Stomach smooth muscle (tissue), 2 donors: ENCODE data around the gene FOXF1.

ENCODE experiments used
- H3K27ac ChIP-seq: one replicate; pipeline ENCODE4 v1.7.0; 2013; ENCODE audit warnings: mild to moderate bottlenecking, low read length, inconsistent platforms
- H3K27me3 ChIP-seq, 2 donors: one replicate each; pipeline ENCODE4 v1.7.0; 2013; ENCODE audit warnings: low read length in 2 of 2; ENCODE audit not compliant: insufficient read depth in 2 of 2, control insufficient read depth in 1 of 2
- H3K36me3 ChIP-seq, 2 donors: one replicate each; pipeline ENCODE4 v1.7.0; 2013; ENCODE audit warnings: low read length in 2 of 2; ENCODE audit not compliant: control insufficient read depth in 2 of 2, insufficient read depth in 2 of 2
- H3K4me1 ChIP-seq: one replicate; pipeline ENCODE4 v1.7.0; 2013; ENCODE audit warnings: low read length; ENCODE audit not compliant: control insufficient read depth, insufficient read depth
- H3K4me3 ChIP-seq, 2 donors: one replicate each; pipeline ENCODE4 v1.7.0; 2013; ENCODE audit warnings: low read length in 2 of 2
- H3K9ac ChIP-seq, 2 donors: one replicate each; pipeline ENCODE4 v1.7.0; 2013; ENCODE audit warnings: low read length in 2 of 2, mild to moderate bottlenecking in 1 of 2
- H3K9me3 ChIP-seq, 2 donors: one replicate each; pipeline ENCODE4 v1.7.0; 2013; ENCODE audit warnings: low read length in 2 of 2; ENCODE audit not compliant: control insufficient read depth in 2 of 2
- donor health status: healthy.
- donor health status: Pancreatic carcinoma.

FOXF1 gene

GRCh38 chr16:86504315-86505184 is 5.8 kb upstream of the FOXF1 start:
- peak overlapping the region; percentile 99 for H3K27ac ChIP-seq
- H3K9me3 ChIP-seq, result no peaks in the 10 kb centered on the region
- peak overlapping the region; percentile 79 to 86 for H3K4me3 ChIP-seq
- H3K4me1 ChIP-seq, result peaks cover 77% of the 10 kb centered on the region
- peaks cover 2 to 5% of the 10 kb centered on the region in 2 donors for H3K27me3 ChIP-seq
- peak overlapping the region; percentile 85 to 100 for H3K9ac ChIP-seq
- H3K36me3 ChIP-seq, result no peaks in the 10 kb centered on the region

GRCh38 chr16:86505185-86505898 is 5.0 kb upstream of the FOXF1 start:
- Histone ChIP-seq H3K36me3 (no peaks in the 10 kb centered on the region), H3K4me3 (peak overlapping the region; percentile 95 to 99), H3K9ac (peak overlapping the region; percentile 95 to 100), H3K27me3 (peaks cover 2 to 5% of the 10 kb centered on the region in 2 donors), H3K9me3 (no peaks in the 10 kb centered on the region), H3K27ac (peak overlapping the region; percentile 99), H3K4me1 (peaks cover 71% of the 10 kb centered on the region)

GRCh38 chr16:86505899-86506864 is 4.1 kb upstream of the FOXF1 start:
- H3K27ac ChIP-seq, result peak overlapping the region; percentile 99
- no peaks in the 10 kb centered on the region for H3K9me3 ChIP-seq
- H3K27me3 ChIP-seq, result peaks cover 2% of the 10 kb centered on the region in 2 donors
- H3K9ac ChIP-seq, result peak overlapping the region; percentile 95 to 100
- H3K4me1 ChIP-seq, result peaks cover 63% of the 10 kb centered on the region
- H3K4me3 ChIP-seq, result peak overlapping the region; percentile 95 to 99
- no peaks in the 10 kb centered on the region for H3K36me3 ChIP-seq

GRCh38 chr16:86507173-86508027 is 2.9 kb upstream of the FOXF1 start:
- peak overlapping the region; percentile 95 to 99 for H3K4me3 ChIP-seq
- peak overlapping the region; percentile 99 for H3K27ac ChIP-seq
- H3K27me3 ChIP-seq, result peaks cover 2% of the 10 kb centered on the region in 2 donors
- peaks cover 0 to 3% of the 10 kb centered on the region in 2 donors for H3K36me3 ChIP-seq
- H3K9me3 ChIP-seq, result no peaks in the 10 kb centered on the region
- peaks cover 52% of the 10 kb centered on the region for H3K4me1 ChIP-seq
- peak overlapping the region; percentile 95 to 100 for H3K9ac ChIP-seq

- Histone ChIP-seq H3K9ac (peak overlapping the region; percentile 95 to 100), H3K4me1 (peaks cover 46% of the 10 kb centered on the region), H3K27ac (peak overlapping the region; percentile 99), H3K4me3 (peak overlapping the region; percentile 95 to 99), H3K27me3 (peaks cover 2% of the 10 kb centered on the region in 2 donors), H3K9me3 (no peaks in the 10 kb centered on the region), H3K36me3 (peaks cover 3 to 7% of the 10 kb centered on the region in 2 donors)
Measured at GRCh38 chr16:86508028-86508946, 2.0 kb upstream of the FOXF1 start.

GRCh38 chr16:86508947-86509758 is 1.2 kb upstream of the FOXF1 start:
- Histone ChIP-seq H3K4me1 (peaks cover 42% of the 10 kb centered on the region), H3K36me3 (peaks cover 7 to 12% of the 10 kb centered on the region in 2 donors), H3K9ac (peak overlapping the region; percentile 95 to 100), H3K27ac (peak overlapping the region; percentile 99), H3K9me3 (no peaks in the 10 kb centered on the region), H3K4me3 (peak overlapping the region; percentile 95 to 99), H3K27me3 (peaks cover 2% of the 10 kb centered on the region in 2 donors)

GRCh38 chr16:86509759-86510464 is 415 bp upstream of the FOXF1 start:
- peak overlapping the region; percentile 95 to 100 for H3K9ac ChIP-seq
- peaks cover 0 to 2% of the 10 kb centered on the region in 2 donors for H3K27me3 ChIP-seq
- peak overlapping the region; percentile 99 for H3K27ac ChIP-seq
- peak overlapping the region; percentile 98 to 99 for H3K4me3 ChIP-seq
- H3K9me3 ChIP-seq, result no peaks in the 10 kb centered on the region
- peaks cover 7 to 17% of the 10 kb centered on the region in 2 donors for H3K36me3 ChIP-seq
- peaks cover 35% of the 10 kb centered on the region for H3K4me1 ChIP-seq
